Measurements from ENCODE around the gene SRCAP.
"Not testable (repeated sequence)": the region's sequence is repeated elsewhere in the genome, so short reads cannot be mapped to it uniquely, and the experiment has no call there.

SRCAP gene

DNA sequence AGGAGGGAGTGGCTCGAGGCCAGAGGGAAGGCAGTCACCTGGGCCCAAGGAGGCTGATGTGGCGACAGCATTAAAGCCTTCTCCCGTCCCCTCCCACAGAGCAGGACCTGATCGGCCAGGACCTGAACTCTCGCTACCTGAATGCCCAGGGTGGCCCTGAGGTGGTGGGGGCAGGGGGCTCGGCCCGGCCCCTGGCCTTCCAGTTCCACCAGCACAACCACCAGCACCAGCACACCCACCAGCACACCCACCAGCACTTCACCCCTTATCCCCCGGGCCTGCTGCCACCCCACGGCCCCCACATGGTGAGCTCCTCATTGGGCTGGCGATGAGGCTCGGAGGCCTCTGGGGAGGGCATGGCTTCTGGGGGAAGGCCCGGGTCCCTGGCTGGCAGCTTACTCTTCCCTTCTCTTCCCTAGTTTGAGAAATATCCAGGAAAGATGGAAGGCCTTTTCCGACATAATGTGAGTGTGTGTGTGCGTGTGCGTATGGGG lies 34.3 kb upstream of the SRCAP start:
- DNase-seq (ENCODE audit: low read depth): no peak

- DNase-seq (ENCODE audit: low read depth): no peak
These were observed 33.7 kb upstream of the SRCAP start for GRCh38 chr16:30665155-30665829.

GRCh38 chr16:30665830-30666190 lies 33.2 kb upstream of the SRCAP start:
- DNase-seq (ENCODE audit: low read depth): no peak

GRCh38 chr16:30666681-30667080 lies 32.3 kb upstream of the SRCAP start:
- DNase-seq (ENCODE audit: low read depth): peak; percentile 24

- DNase-seq (ENCODE audit: low read depth): no peak
These were observed 31.5 kb upstream of the SRCAP start for GRCh38 chr16:30667361-30667905.

GRCh38 chr16:30668393-30668792 lies 30.6 kb upstream of the SRCAP start:
- DNase-seq (ENCODE audit: low read depth): no peak

- no peak for DNase-seq (ENCODE audit: low read depth)
These were observed 29.7 kb upstream of the SRCAP start for GRCh38 chr16:30669026-30669902.

GRCh38 chr16:30669903-30670824 lies 28.8 kb upstream of the SRCAP start:
- no peak for DNase-seq (ENCODE audit: low read depth)

- DNase-seq (ENCODE audit: low read depth): no peak
These were observed 23.8 kb upstream of the SRCAP start for GRCh38 chr16:30675143-30675542.

DNA sequence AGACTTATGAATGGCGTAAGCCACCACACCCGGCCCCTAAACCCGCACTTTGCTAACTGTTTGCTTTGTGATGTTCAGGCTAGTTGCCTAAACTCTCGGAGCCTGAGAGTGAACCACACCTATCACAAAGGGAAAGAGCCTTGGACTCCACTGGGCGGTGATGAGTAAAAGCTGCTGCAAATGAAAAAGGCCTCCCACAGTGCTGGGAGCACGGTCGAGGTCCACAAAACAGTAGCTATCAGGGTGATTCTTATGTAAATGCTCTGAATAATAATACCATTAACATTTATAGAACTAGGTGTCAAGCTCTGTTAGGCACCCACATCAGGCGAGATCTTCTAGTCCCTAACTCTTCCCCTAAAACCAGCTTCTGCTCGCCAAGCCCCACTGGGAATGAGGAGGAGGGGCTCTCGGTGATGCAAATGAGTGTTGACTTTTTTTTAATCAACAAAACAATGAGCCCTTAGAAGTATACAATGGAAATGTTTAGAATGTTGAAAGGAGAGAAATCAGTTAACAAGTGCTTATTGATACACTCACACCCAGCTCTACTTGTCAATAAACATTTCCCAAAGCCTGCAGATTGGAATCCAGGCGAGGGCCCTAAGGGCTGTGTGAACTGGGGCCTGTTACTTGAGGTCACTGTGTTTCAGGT lies 20.9 kb upstream of the SRCAP start:
- no peak for DNase-seq (ENCODE audit: low read depth)

DNA sequence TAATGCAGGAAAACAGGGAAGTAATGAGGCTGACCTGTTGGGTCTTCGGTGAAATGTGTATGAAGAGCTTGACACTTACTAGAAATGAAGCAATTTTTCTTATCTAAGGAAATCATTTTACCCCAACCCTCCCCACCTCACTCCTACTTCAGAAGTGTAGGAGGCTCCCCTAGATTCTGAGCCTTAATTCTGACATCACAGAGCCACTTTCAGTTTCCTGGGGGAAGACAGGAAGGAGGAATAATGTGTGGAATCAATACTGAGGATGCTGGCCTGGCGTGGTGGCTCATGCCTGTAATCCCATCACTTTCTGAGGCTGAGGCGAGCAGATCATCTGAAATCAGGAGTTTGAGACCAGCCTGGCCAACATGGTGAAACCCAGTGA lies 20.4 kb upstream of the SRCAP start:
- no peak for DNase-seq (ENCODE audit: low read depth)

- no peak for DNase-seq (ENCODE audit: low read depth)
These were observed 18.6 kb upstream of the SRCAP start for GRCh38 chr16:30680326-30680725.

GRCh38 chr16:30688701-30689100 lies 10.3 kb upstream of the SRCAP start:
- DNase-seq (ENCODE audit: low read depth): no peak

DNA sequence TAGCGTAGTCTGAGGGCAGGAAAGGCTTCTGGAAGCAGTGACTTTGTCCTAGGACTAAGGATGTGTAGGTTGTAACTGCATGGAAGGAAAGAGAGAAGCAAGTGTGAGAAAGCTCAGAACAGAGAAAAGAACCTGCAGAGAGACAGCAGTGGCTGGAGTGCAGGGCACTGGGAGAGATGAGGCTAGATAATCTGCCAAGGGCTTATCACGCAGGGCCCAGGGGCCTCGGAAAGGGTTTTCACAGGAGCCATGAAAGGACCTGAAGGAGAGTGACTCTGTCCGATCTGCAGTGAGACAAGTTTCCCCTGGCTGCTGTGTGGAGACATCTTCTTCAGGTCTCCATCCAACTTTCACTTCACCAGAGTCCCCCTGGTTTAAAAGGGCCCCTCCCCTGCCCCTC lies 7.1 kb upstream of the SRCAP start:
- DNase-seq (ENCODE audit: low read depth): no peak

- DNase-seq (ENCODE audit: low read depth): no peak
These were observed 6.4 kb upstream of the SRCAP start for GRCh38 chr16:30692396-30693064.

DNA sequence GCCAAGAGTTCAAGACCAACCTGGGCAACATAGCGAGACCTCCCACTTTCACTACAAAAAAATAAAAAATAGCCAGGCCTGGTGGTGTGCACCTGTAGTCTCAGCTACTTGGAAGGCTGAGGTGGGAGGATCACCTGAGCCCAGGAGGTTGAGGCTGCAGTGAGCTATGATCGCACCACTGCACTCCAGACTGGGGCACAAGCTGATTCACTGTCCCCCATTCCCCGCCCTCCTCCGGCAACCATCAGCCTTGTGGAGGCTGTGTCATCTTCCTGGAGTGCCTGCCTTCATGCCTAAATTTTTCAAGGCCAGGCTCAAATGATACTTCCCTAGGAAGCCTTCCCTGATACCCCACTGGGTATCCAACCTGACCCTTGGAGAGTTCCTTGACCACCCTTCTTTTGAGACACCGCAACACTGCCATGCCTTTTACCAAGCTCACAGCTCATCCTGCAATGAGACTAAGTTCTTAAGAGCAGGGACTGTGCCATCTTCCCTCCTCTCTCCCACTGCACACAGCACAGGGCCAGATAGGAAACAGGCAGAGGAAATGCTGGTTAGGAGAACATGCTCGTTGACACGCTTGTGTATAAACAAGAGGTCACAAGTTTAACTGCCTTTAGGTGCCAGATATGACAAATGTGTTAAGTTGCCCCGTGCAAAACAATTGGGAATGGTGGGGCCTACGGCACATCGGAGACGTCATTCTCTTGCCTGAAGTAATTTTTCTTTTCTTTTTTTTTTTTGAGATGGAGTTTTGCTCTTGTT lies 3.9 kb upstream of the SRCAP start:
- DNase-seq (ENCODE audit: low read depth): no peak

DNA sequence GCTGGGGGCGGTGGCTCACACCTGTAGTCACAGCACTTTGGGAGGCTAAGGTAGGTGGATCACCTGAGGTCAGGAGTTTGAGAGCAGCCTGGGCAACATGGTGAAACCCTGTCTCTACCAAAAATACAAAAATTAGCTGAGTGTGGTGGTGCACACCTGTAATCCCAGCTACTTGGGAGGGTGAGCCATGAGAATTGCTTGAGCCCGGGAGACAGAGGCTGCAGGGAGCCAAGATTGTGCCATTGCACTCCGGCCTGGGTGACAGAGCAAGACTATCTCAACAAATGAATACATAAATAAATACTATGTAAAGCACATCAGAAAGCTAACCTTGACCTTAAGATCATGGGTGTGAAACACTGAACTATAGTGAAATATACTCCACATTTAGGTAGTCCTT lies 2.3 kb upstream of the SRCAP start:
- not testable (repeated sequence) for DNase-seq (ENCODE audit: low read depth)

DNA sequence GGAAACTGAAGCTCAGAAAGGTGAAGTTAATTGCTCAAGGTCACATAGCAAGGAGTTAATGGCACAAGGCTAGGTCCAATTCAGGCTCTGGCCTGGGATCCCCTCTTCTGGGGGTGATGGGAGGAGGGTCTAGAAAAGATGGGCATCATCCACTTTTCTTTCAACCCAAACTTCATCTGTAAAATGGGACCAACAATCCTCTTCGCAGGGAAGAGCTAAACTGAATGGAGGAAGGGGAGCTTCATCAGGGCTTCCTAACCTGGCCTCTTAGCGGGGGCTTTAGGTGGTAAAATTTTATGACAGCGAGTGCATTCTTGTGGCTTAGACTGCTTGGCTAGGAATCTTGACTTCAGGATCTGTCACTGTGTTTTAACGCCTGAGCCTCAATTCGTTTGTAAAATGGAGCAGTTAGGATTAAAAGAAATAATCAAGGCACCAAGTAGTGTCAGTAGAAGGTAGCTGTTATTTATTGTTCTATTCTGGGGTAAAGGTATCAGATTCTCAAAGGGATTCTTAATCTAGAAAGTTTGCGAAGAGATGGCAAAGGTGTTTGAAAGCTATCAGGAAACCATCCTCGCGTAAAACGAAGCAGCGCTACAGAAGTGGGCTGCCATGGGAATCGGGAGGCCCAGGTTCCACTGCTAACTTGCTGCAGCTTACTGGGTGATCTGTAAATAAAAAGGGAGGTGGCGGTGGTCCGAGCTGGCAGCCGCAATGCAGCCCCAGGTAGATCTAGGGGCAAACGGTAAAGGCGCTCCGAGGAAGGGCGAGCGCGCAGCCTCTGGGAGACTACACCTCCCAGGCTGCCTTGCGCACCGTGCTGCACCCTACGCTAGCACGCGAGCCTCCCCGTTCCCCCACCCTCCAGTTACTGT lies 1.5 kb upstream of the SRCAP start:
- no peak for DNase-seq (ENCODE audit: low read depth)

GRCh38 chr16:30698139-30698815 lies 694 bp upstream of the SRCAP start:
- DNase-seq (ENCODE audit: low read depth): peak; percentile 96

All from iris pigment epithelial cell (primary cell).